Trophoblast cell (in vitro differentiated cells and primary cell): ENCODE results near the gene FBXW11.
A peak's percentile ranks its signal among the peaks of the same experiment; 100 is the strongest.

Experiments used
- DNase-seq, 2 donors: peaks; one replicate each; pipeline ENCODE4 v3.0.0-alpha.2; 2016
- H2AFZ ChIP-seq: 2 replicates; pipeline ENCODE4 v1.6.1; 2013; ENCODE audit warnings: low read length, moderate library complexity, mild to moderate bottlenecking; ENCODE audit not compliant: insufficient read depth, poor library complexity
- H2AK5ac ChIP-seq: 2 replicates; pipeline ENCODE4 v1.6.1; 2013; ENCODE audit warnings: mild to moderate bottlenecking, low read length
- H2BK120ac ChIP-seq: 2 replicates; pipeline ENCODE4 v1.6.1; 2013; ENCODE audit warnings: low read length, mild to moderate bottlenecking, moderate library complexity; ENCODE audit not compliant: insufficient read depth, poor library complexity
- H2BK12ac ChIP-seq: 2 replicates; pipeline ENCODE4 v1.6.1; 2013; ENCODE audit warnings: mild to moderate bottlenecking, low read length, moderate library complexity
- H2BK5ac ChIP-seq: 2 replicates; pipeline ENCODE4 v1.6.1; 2013; ENCODE audit warnings: low read length, low read depth, moderate library complexity, mild to moderate bottlenecking; ENCODE audit not compliant: poor library complexity
- H3K14ac ChIP-seq: 2 replicates; pipeline ENCODE4 v1.6.1; 2013; ENCODE audit warnings: mild to moderate bottlenecking, low read length
- H3K18ac ChIP-seq: 2 replicates; pipeline ENCODE4 v1.6.1; 2013; ENCODE audit warnings: mild to moderate bottlenecking, low read length
- H3K23ac ChIP-seq: 2 replicates; pipeline ENCODE4 v1.6.1; 2013; ENCODE audit warnings: low read length
- H3K27ac ChIP-seq: 2 replicates; pipeline ENCODE4 v1.5.1; 2013; ENCODE audit warnings: low read depth, mild to moderate bottlenecking, inconsistent platforms, low read length, moderate library complexity
- H3K27me3 ChIP-seq: 2 replicates; pipeline ENCODE4 v1.6.1; 2013; ENCODE audit warnings: inconsistent platforms, mild to moderate bottlenecking, low read length, moderate library complexity; ENCODE audit not compliant: insufficient read depth
- H3K36me3 ChIP-seq, 2 experiments: 1 replicate in 1 of 2; 2 replicates in 1 of 2; pipeline ENCODE4 v1.6.1; 2013; ENCODE audit warnings: low read length in 2 of 2, mild to moderate bottlenecking in 2 of 2, moderate library complexity in 1 of 2; ENCODE audit not compliant: insufficient read depth in 2 of 2, control insufficient read depth in 1 of 2
- H3K4ac ChIP-seq: 2 replicates; pipeline ENCODE4 v1.6.1; 2013; ENCODE audit warnings: low read depth, mild to moderate bottlenecking, low read length, moderate library complexity
- H3K4me1 ChIP-seq, 2 experiments: 1 replicate in 1 of 2; 2 replicates in 1 of 2; pipeline ENCODE4 v1.6.1; 2013; ENCODE audit warnings: low read length in 2 of 2, mild to moderate bottlenecking in 2 of 2, moderate library complexity in 1 of 2; ENCODE audit not compliant: insufficient read depth in 2 of 2, control insufficient read depth in 1 of 2
- H3K4me2 ChIP-seq: 2 replicates; pipeline ENCODE4 v1.6.1; 2013; ENCODE audit warnings: inconsistent platforms, mild to moderate bottlenecking, low read length, moderate library complexity
- H3K4me3 ChIP-seq: 2 replicates; pipeline ENCODE4 v1.5.1; 2013; ENCODE audit warnings: mild to moderate bottlenecking, low read depth, low read length, inconsistent platforms
- H3K79me1 ChIP-seq: one replicate; pipeline ENCODE4 v1.6.1; 2013; ENCODE audit warnings: low read length
- H3K79me2 ChIP-seq: 2 replicates; pipeline ENCODE4 v1.6.1; 2013; ENCODE audit warnings: low read length, mild to moderate bottlenecking; ENCODE audit not compliant: control insufficient read depth, insufficient read depth, poor library complexity
- H3K9ac ChIP-seq: 2 replicates; pipeline ENCODE4 v1.6.1; 2013; ENCODE audit warnings: mild to moderate bottlenecking, low read length
- H3K9me3 ChIP-seq: 2 replicates; pipeline ENCODE4 v1.6.1; 2013; ENCODE audit warnings: low read depth, mild to moderate bottlenecking, control low read depth, inconsistent platforms, low read length; ENCODE audit not compliant: insufficient read depth
- H4K12ac ChIP-seq: 2 replicates; pipeline ENCODE4 v1.6.1; 2013; ENCODE audit warnings: low read depth, mild to moderate bottlenecking, low read length, moderate library complexity
- H4K8ac ChIP-seq: 2 replicates; pipeline ENCODE4 v1.6.1; 2013; ENCODE audit warnings: low read depth, mild to moderate bottlenecking, low read length, moderate library complexity
- H4K91ac ChIP-seq: one replicate; pipeline ENCODE4 v1.6.1; 2013; ENCODE audit warnings: low read depth, mild to moderate bottlenecking, low read length, moderate library complexity
- WGBS: extraction: QIAGEN DNeasy Blood & Tissue Kit; methylation state at CpG from one replicate; pipeline ENCODE4 v1.1.7; 2013; ENCODE audit warnings: missing lambda C conversion rate; ENCODE audit not compliant: insufficient read length, insufficient coverage; ENCODE audit errors: extremely low coverage; 5-methylcytosine and 5-hydroxymethylcytosine counted together

The FBXW11 gene

DNA sequence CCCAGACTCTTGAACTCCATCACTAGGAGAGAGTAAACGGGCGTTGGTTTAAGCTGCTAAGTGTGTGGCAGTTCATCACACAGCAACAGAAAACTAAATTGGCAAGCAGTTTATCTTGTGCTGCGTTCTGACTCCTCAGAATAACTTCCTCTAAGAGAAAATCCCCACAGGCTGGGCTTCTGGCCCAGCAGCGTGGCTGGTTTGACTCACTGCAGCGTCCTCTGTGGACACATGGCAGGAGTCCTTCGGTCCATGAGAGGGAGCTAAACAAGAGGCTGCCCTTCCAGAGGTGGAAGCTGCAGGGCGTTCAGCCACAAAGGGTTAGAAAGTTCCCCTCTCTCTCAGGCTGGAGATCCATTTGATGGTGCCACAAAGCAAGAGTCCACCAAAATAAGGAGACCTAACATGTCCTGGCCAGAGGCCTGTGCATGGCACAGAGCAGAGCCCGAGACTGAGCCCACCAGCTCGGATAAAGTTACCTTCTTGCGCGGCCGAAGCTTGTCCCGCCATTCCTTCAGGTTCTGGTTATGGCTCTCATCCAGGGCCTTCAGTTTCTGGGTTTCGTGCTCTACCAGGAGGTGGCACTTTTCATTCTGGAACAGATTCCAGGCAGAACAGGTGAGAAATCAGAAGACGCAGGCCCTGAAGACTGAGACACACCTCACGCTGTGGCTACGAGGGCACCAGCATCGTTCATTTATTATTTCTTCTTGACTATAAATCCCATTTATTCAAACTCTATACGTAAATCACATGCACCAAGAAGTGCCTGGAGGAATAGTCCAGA, 46.2 kb upstream of the FBXW11 start:
- H3K4me3 ChIP-seq: no peak overlapping the region
- no CpG with 5 or more reads among the region's 19 CpGs for WGBS

DNA sequence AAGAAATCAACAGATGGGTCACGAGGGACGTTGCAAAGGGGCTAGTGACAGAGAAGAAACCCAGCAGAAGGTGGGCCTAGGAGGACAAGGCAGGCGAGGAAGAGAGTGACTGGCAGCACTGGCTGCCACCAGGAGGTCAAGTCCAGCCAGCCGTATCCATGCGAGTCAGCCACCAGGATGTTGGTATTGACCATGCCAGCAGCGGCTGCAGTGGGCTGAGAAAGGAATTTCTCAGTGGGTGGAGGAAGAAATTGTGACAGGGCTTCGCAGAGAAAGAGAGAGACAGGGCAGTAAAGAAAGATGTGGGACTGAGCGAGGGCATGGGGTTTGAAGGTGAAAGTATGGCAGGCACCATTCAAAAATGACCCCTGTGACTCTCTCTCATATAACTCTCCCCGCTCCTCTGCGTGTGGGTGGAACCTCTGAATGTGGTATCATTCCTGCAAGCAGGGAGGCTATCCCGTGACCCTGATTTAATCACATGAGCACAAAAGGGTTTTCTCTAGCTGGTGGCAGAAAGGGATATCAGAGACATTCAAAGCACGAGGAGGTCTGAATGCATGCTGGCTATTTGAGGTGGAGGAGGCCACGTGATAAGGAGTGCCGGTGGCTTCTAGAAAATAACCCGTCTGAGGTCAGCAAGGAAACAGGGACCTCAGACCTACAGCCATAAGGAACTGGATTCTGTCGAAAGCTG, 45.4 kb upstream of the FBXW11 start:
- no peak overlapping the region for H3K4me3 ChIP-seq
- no peak overlapping the region for H2BK120ac ChIP-seq
- no peak overlapping the region for H2AK5ac ChIP-seq
- peaks cover 52 to 66% of the 10 kb centered on the region in 2 experiments for H3K36me3 ChIP-seq
- H3K27ac ChIP-seq: no peak overlapping the region
- H2BK5ac ChIP-seq: no peak overlapping the region
- no peak overlapping the region for H4K91ac ChIP-seq
- no peaks in the 10 kb centered on the region for H3K27me3 ChIP-seq
- no peak overlapping the region for H3K23ac ChIP-seq
- H3K4me1 ChIP-seq: no peaks in the 10 kb centered on the region
- no peaks in the 10 kb centered on the region for H3K79me1 ChIP-seq
- no peak overlapping the region for H3K4me2 ChIP-seq
- H4K12ac ChIP-seq: no peak overlapping the region
- H3K4ac ChIP-seq: no peak overlapping the region
- H2BK12ac ChIP-seq: no peak overlapping the region
- H3K79me2 ChIP-seq: no peaks in the 10 kb centered on the region
- H3K18ac ChIP-seq: no peak overlapping the region
- H4K8ac ChIP-seq: no peak overlapping the region
- no peak overlapping the region for H3K9ac ChIP-seq
- no peak for DNase-seq
- no peak overlapping the region for H2AFZ ChIP-seq
- H3K9me3 ChIP-seq: no peaks in the 10 kb centered on the region
- no peak overlapping the region for H3K14ac ChIP-seq
- WGBS: no CpG with 5 or more reads among the region's 16 CpGs

More for the DNA sequence above, 46.2 kb upstream of the FBXW11 start:
- Histone ChIP-seq H2BK5ac (no peak overlapping the region), H2BK120ac (no peak overlapping the region), H3K18ac (no peak overlapping the region), H3K79me1 (no peaks in the 10 kb centered on the region), H4K8ac (no peak overlapping the region), H3K9me3 (peaks cover 2% of the 10 kb centered on the region), H3K23ac (no peak overlapping the region), H3K27ac (no peak overlapping the region), H3K9ac (no peak overlapping the region), H2AK5ac (no peak overlapping the region), H2BK12ac (no peak overlapping the region), H2AFZ (no peak overlapping the region), H3K36me3 (peaks cover 60 to 69% of the 10 kb centered on the region in 2 experiments), H3K4me1 (no peaks in the 10 kb centered on the region), H3K27me3 (no peaks in the 10 kb centered on the region), H3K4me2 (no peak overlapping the region), H4K91ac (no peak overlapping the region), H3K4ac (no peak overlapping the region), H3K14ac (no peak overlapping the region), H4K12ac (no peak overlapping the region), H3K79me2 (no peaks in the 10 kb centered on the region)
- peak in 1 of 2 donors; percentile 20 for DNase-seq

DNA sequence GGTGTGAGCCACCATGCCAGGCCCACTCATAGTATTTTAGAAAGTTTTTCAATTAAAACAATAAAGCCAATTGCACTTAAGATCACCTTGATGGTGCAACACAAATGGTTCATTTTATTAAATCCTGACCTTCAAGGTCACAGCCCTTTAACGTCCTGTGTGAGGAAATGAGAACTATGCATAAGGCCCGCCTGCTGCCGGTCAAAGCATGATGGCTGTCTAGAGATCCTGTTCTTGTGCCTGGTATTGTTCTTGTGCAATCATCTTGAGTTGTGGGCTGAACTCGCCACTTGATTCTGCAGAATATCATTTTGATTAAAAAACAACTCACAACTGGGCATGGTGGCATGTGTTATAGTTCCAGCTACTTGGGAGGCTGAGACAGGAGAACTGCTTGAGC, 43.6 kb upstream of the FBXW11 start:
- no peak overlapping the region for H2BK12ac ChIP-seq
- no peak overlapping the region for H4K12ac ChIP-seq
- no peak overlapping the region for H2BK120ac ChIP-seq
- no peak overlapping the region for H2AFZ ChIP-seq
- H3K9me3 ChIP-seq: no peaks in the 10 kb centered on the region
- H3K23ac ChIP-seq: no peak overlapping the region
- H3K4ac ChIP-seq: no peak overlapping the region
- no peak for DNase-seq
- no CpG with 5 or more reads among the region's 4 CpGs for WGBS
- no peaks in the 10 kb centered on the region for H3K4me1 ChIP-seq
- H4K91ac ChIP-seq: no peak overlapping the region
- H3K4me3 ChIP-seq: no peak overlapping the region
- no peak overlapping the region for H3K18ac ChIP-seq
- H3K14ac ChIP-seq: no peak overlapping the region
- no peak overlapping the region for H3K9ac ChIP-seq
- H3K79me1 ChIP-seq: no peaks in the 10 kb centered on the region
- no peak overlapping the region for H2BK5ac ChIP-seq
- no peaks in the 10 kb centered on the region for H3K79me2 ChIP-seq
- no peak overlapping the region for H4K8ac ChIP-seq
- no peak overlapping the region for H3K27ac ChIP-seq
- no peak overlapping the region for H2AK5ac ChIP-seq
- H3K4me2 ChIP-seq: no peak overlapping the region
- peaks cover 45 to 61% of the 10 kb centered on the region in 2 experiments for H3K36me3 ChIP-seq
- no peaks in the 10 kb centered on the region for H3K27me3 ChIP-seq

DNA sequence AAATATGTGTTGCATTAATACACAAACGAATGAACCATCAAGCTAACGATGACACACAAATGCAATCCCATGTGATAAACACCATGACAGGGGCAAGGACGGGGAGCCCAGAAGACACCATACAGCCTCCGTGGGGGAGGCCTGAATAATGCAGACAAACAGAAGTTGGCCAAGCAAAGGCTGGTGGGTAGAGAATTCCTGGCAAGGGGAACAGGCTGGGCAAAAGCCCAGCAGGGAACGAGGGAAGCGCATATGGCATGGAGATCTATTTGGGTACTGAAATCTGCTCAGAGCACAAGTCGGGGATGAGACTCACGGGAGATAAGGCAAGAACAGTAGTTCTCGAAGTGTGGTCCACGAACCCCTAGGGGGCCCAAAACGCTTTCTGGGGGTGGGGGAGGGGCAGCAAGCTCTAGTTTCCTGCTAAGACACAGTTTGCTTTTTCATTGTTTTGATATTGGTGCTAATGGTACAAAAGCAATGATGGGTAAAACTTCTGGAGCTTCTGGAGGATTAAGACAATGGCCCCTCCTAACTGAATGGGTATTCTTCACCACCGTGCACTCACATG, 42.9 kb upstream of the FBXW11 start:
- Histone ChIP-seq H2BK120ac (no peak overlapping the region), H3K79me1 (no peaks in the 10 kb centered on the region), H3K4me2 (no peak overlapping the region), H2AK5ac (no peak overlapping the region), H2BK12ac (no peak overlapping the region), H3K79me2 (no peaks in the 10 kb centered on the region), H2BK5ac (no peak overlapping the region), H3K9me3 (no peaks in the 10 kb centered on the region), H3K4me1 (no peaks in the 10 kb centered on the region), H3K36me3 (peaks cover 45 to 62% of the 10 kb centered on the region in 2 experiments), H3K23ac (no peak overlapping the region), H4K8ac (no peak overlapping the region), H3K27me3 (no peaks in the 10 kb centered on the region), H4K91ac (no peak overlapping the region), H3K14ac (no peak overlapping the region), H3K27ac (no peak overlapping the region), H2AFZ (no peak overlapping the region), H3K4ac (no peak overlapping the region), H3K9ac (no peak overlapping the region), H3K18ac (no peak overlapping the region), H4K12ac (no peak overlapping the region), H3K4me3 (no peak overlapping the region)
- DNase-seq: no peak
- no CpG with 5 or more reads among the region's 12 CpGs for WGBS
